Gastroesophageal sphincter (tissue), 3 donors: ENCODE results near the gene SSUH2.
A peak's percentile ranks its signal among the peaks of the same experiment; 100 is the strongest.

Experiments
- CTCF ChIP-seq, 4 experiments: fragments of 200-600 bp in 2 of 4; fragments of 450-650 bp in 2 of 4; sonication (generic) in 1 of 4; IDR thresholded peaks; one replicate each; pipeline ENCODE4 v1.5.1; 2017 to 2019; ENCODE audit warnings: antibody characterized with exemption in 4 of 4, mild to moderate bottlenecking in 2 of 4, moderate library complexity in 2 of 4
- EP300 ChIP-seq: sonication (generic); formaldehyde crosslinking; IDR thresholded peaks from one replicate; pipeline ENCODE4 v1.6.1; 2017; ENCODE audit warnings: antibody characterized with exemption, mild to moderate bottlenecking
- POLR2A ChIP-seq, 2 donors: fragments of 450-650 bp; IDR thresholded peaks; one replicate each; pipeline ENCODE4 v1.6.1; 2017; ENCODE audit warnings: antibody characterized with exemption in 2 of 2, mild to moderate bottlenecking in 2 of 2, moderate library complexity in 1 of 2
- POLR2AphosphoS5 ChIP-seq: sonication (generic); formaldehyde crosslinking; IDR thresholded peaks from one replicate; pipeline ENCODE4 v1.6.1; 2017; ENCODE audit warnings: antibody characterized with exemption

GRCh38 chr3:8579096-8579495 lies 65.5 kb downstream of the SSUH2 start:
- TF ChIP-seq CTCF (IDR thresholded peaks at IDR 0.05) (no peak), POLR2AphosphoS5 (peak; percentile 3), POLR2A (IDR thresholded peaks at IDR 0.05) (no peak), EP300 (no peak)
